NCI-H524 (cell line): Measurements from ENCODE around the gene NT5DC4.
A peak's percentile ranks its signal among the peaks of the same experiment; 100 is the strongest.

ENCODE experiments used
- DNase-seq, 2 experiments: peaks; one replicate each; lab custom pipeline; 2025; lab: John Stamatoyannopoulos, UW

NT5DC4 gene

DNA sequence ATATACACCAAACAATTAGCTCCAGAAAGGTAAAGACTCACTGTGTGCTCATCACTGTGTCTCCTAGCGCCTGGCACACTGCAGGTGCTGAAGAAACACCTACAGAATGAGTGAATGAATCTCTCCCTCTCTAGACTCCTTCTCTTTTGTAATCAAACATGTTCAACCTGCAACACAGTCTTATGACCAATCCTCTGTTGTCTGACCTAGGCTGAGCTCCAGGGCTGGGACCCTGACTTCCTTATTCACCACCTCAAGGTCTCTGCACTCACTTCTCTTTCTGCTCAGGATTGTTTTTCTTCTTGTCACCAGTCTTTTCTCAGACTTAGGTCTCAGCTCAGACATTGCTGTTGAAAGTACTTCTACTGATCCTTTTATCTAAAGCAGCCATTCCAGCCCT, 33.7 kb downstream of the NT5DC4 start:
- no peak for DNase-seq

DNA sequence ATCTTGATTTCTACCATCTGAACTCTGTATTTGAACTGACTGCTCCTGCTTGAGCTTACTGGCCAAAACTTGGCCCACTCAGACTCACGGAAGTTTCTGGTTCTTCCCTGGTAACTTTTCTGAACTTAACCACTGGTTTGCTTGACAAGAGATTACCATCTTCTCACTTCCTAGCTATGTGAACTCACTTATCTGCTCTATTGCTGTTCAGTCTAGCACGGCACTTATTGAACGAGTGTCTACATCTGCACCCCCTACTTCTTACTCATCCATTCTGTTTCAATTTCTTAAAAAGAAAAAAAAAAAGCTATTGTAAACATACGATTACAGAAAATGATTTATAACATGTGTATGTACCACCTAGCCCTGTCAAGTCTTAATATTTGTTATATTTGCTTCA, 34.6 kb downstream of the NT5DC4 start:
- DNase-seq: no peak

DNA sequence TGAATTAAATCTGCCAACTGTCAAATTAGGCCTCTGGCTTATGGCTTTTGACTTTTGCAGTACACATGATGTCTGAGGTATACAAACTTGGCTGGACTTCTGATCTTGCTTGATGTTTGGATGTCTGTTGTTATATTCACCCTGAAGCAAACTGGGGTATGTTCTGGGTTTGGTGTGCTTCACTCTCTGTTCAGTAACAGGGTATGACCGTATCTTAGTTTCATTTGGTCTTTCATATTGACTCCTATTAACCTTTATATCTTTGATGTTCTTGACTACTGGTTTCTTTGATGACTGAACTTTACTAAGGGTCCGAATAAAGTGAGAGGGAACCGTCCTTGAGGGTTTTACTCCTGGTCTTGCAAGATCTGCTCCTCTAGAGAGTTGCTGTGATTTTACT, 35.4 kb downstream of the NT5DC4 start:
- no peak for DNase-seq

- no peak for DNase-seq
Measured at GRCh38 chr2:112757265-112757664, 36.4 kb downstream of the NT5DC4 start.

- no peak for DNase-seq
Measured at GRCh38 chr2:112758711-112759110, 37.9 kb downstream of the NT5DC4 start.

DNA sequence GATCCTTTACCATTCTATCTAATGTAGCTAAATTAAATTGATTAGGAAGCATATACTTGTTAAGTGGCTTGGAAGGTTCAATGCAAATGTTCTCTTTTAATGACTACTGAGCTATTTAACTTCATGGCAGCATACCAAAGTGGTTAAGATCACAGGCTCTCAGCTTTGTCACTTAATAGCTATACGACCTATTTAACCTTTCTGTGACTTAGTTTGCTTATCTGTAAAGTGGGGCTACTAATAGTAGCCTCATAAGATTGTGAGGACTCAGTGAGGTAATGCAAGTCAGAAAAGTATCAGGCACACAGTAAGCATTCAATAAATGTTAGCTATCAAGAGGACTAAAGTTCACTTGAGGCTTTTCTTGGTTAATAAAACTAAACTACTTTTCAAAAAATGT, 39.3 kb downstream of the NT5DC4 start:
- DNase-seq: no peak

- no peak for DNase-seq
Measured at GRCh38 chr2:112762276-112762675, 41.5 kb downstream of the NT5DC4 start.

GRCh38 chr2:112764071-112765044, 43.5 kb downstream of the NT5DC4 start, which contains the start of gene CKAP2L:
CKAP2L (minus strand) TSS chr2:112764609; CDS start chr2:112764598, 11 bp downstream.
- peak; percentile 96 to 97 for DNase-seq

GRCh38 chr2:112765251-112765650, 44.4 kb downstream of the NT5DC4 start:
- no peak for DNase-seq

DNA sequence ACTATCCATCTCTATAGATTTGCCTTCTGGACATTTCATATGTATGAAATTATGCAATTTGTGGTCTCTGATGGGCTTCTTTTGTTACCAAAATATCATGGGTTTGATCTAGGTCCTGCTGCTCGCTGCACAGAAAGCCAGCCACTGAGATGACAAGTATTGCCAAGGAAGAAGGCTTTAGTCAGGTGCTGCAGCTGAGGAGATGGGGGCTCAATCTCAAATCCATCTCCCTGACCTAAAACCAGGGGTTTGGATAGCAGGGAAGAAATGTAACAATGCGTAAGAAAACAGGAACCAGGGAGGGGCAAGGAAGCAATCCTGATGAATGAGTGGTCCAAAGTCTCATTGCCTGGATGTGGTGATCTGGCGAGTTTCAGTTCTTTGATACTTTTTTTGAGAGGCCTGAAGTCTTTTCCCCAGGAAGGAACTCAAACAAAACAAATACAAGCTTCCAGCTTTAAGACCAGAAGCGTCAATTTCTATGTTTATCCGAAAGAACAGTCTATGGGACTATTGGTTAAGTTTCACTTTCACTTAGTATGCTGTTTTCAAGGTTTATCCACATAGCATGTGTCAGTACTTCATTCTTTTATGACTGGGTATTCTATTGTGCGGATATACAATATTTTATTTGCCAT, 47.0 kb downstream of the NT5DC4 start:
- DNase-seq: no peak

- DNase-seq: no peak
Measured at GRCh38 chr2:112768432-112768831, 47.6 kb downstream of the NT5DC4 start.

- no peak for DNase-seq
Measured at GRCh38 chr2:112772322-112772721, 51.5 kb downstream of the NT5DC4 start.

DNA sequence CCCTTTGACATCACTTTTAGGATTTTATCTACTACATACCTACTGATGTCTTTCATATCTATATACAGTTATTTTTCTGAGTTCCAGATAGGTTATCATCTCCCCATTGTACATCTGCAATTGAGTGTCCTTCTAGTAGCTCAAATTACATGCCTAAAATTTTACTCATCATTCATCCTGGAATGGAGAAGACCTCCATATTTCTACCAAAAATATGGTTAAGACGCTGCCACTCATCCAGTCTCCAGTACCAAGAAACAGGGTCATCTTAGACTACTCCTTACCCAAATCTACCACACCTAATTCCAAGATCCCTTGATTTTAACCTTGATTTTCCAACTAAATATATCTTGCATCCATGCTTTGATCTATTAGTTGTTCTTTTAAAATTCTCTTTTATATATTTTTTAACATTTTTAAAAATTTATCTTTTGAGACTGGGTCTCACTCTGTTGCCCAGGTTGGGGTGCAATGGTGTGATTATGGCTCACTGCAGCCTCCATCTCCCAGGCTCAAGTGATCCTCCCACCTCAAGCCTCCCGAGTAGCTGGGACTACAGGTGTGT, 52.2 kb downstream of the NT5DC4 start:
- DNase-seq: no peak

DNA sequence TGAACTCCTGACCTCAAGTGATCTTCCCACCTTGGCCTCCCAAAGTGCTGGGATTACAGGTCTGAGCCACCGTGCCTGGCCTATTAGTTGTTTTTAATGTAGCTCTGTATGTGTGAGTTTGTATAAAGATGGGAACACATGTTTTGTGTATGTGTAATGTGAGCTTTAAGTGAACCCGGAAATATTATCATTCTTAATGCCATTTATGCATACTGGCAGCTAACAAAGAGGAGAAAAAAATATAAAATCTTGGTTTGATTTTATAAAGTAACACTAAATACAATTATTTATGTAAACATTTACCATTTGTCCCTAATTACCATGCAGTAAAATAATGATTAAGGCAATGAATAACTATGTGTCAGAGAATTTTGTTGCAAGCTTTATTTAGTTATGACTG, 52.7 kb downstream of the NT5DC4 start:
- no peak for DNase-seq

DNA sequence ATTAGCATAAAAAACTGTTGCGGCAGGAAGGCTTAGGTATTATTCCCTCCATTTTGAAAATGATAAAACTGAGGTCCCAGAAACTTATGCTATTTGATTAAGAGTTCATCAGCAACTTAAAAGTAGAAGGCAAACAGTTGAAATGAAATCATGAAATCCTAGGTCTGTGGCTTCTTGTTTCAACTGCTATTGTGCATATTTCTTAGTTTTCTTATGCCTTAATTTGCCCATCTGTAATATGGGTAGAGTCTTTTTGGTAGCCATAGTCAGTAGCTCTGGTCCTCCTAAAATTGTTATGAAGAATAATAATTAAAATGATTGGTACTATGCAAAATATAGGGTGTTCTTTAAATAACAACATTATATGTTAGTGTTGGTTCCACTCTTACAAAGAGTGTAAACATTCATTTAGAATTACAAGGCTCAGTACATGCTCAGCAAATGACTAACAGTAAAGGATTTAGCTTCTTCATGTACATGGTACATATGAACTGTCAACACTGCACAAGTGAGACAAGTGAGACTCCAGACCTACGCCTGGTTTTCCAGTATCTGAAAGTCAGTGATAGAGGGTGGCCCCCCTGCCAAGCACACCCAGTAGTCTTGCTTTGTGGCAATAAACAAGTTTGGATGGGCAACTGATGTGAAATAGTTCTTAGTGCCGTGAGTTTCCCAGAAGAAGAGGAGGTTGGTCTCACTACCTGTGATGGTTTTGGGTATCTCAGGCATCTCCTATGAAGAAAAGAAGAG, 53.9 kb downstream of the NT5DC4 start:
- DNase-seq: no peak

- DNase-seq: no peak
Measured at GRCh38 chr2:112776113-112776512, 55.3 kb downstream of the NT5DC4 start.

- no peak for DNase-seq
Measured at GRCh38 chr2:112777036-112777435, 56.2 kb downstream of the NT5DC4 start.

GRCh38 chr2:112779598-112779997, 58.8 kb downstream of the NT5DC4 start:
- DNase-seq: no peak

DNA sequence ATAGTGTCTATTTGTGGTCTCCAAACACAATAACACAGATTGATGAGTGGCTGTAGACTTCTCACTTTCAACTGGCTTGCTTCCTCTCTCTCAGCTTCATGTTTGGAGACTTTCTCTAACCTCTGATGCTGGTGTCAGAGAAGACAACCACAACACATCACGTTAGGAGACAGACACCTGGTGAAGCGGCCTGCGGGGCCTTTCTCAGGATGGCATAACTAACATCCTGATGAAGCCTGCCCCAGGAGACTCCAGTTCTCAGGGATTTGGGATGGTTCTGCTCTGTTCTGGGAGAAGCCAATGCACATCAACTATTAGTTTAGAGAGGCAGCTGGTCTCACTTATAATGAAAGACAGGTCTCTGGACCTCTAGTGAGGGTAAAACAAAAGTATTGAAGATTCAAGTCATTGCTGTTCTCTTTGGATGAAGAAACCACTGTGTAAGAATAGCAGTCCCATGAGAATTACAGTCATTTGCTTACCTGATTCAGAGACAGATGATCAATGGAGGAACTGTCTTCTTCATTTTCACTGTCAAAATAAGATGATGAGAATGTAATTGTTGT, 61.5 kb downstream of the NT5DC4 start:
- no peak for DNase-seq

- DNase-seq: no peak
Measured at GRCh38 chr2:112783187-112783714, 62.4 kb downstream of the NT5DC4 start.
